PC-3 (cell line): ENCODE measurements around the gene VSTM2L. TPM values are rescaled to one million over a fixed set of nuclear protein-coding genes. Genes with fewer than 3 reads are reported as not detected.

ENCODE experiments used
- ATAC-seq: fragments of 200-7000 bp; cut with Tn5 transposase; 2 replicates; pipeline ENCODE4 v1.9.1; 2020; ENCODE audit warnings: mild to moderate bottlenecking, moderate library complexity
- BruUV-seq: library from RNA; stranded (reverse); fragments of 400-500 nt; replicated peaks from 2 replicates; lab custom pipeline; 2021; lab: Mats Ljungman, UMichigan
- CTCF ChIA-PET: fragments of 300-600 bp; sonication (Branson Sonifier 250); formaldehyde crosslinking; loops from one replicate; lab custom pipeline; 2022; ENCODE audit warnings: antibody characterized with exemption; lab: Charles Lee
- POLR2A ChIA-PET: fragments of 300-600 bp; sonication (Branson Sonifier 250); formaldehyde crosslinking; loops from one replicate; lab custom pipeline; 2022; ENCODE audit warnings: antibody characterized with exemption; ENCODE audit not compliant: unreplicated experiment; lab: Charles Lee
- DNase-seq: peaks from one replicate; pipeline ENCODE4 v3.0.0-alpha.2; 2015
- H2AFZ ChIP-seq: fragments of 300-600 bp; sonication (generic); 2 replicates; pipeline ENCODE4 v1.6.0; 2016; ENCODE audit warnings: antibody characterized with exemption, low read length
- H3F3A ChIP-seq: fragments of 300-600 bp; sonication (generic); one replicate; pipeline ENCODE4 v1.6.0; 2017; ENCODE audit warnings: antibody characterized with exemption, low read length, control low read depth, mild to moderate bottlenecking; ENCODE audit not compliant: unreplicated experiment
- H3K27ac ChIP-seq: fragments of 300-600 bp; sonication (generic); 2 replicates; pipeline ENCODE4 v1.5.1; 2016; ENCODE audit warnings: mild to moderate bottlenecking, low read length
- H3K27me3 ChIP-seq: fragments of 300-600 bp; sonication (generic); 2 replicates; pipeline ENCODE4 v1.6.1; 2016; ENCODE audit warnings: low read length, mixed read lengths
- H3K36me3 ChIP-seq: fragments of 300-600 bp; sonication (generic); 2 replicates; pipeline ENCODE4 v1.6.1; 2016; ENCODE audit warnings: low read depth, mixed run types, low read length, mixed read lengths
- H3K4me1 ChIP-seq: fragments of 300-600 bp; sonication (generic); 2 replicates; pipeline ENCODE4 v1.5.1; 2016; ENCODE audit warnings: low read length; ENCODE audit not compliant: insufficient read depth
- H3K4me2 ChIP-seq: fragments of 300-600 bp; sonication (generic); 2 replicates; pipeline ENCODE4 v1.6.0; 2016; ENCODE audit warnings: low read length
- H3K4me3 ChIP-seq: fragments of 300-600 bp; sonication (generic); 2 replicates; pipeline ENCODE4 v1.5.1; 2016; ENCODE audit warnings: mild to moderate bottlenecking, low read length, mixed read lengths
- H3K79me2 ChIP-seq: fragments of 300-600 bp; sonication (generic); 2 replicates; pipeline ENCODE4 v1.6.1; 2017; ENCODE audit warnings: low read length, mixed read lengths
- H3K9ac ChIP-seq: fragments of 300-600 bp; sonication (generic); 2 replicates; pipeline ENCODE4 v1.6.0; 2016; ENCODE audit warnings: mild to moderate bottlenecking, low read length
- H3K9me2 ChIP-seq: fragments of 300-600 bp; sonication (generic); replicated peaks from 2 replicates; pipeline ENCODE4 v1.6.1; 2016; ENCODE audit warnings: mixed run types, low read length, mixed read lengths
- H3K9me3 ChIP-seq: fragments of 300-600 bp; sonication (generic); 2 replicates; pipeline ENCODE4 v1.6.1; 2016; ENCODE audit warnings: low read length, mixed read lengths
- H4K20me1 ChIP-seq: fragments of 300-600 bp; sonication (generic); 2 replicates; pipeline ENCODE4 v1.6.1; 2016; ENCODE audit warnings: low read length, mixed read lengths
- EZH2 ChIP-seq: fragments of 300-600 bp; sonication (generic); IDR thresholded peaks from one replicate; pipeline ENCODE4 v1.6.1; 2017; ENCODE audit warnings: antibody characterized with exemption, mild to moderate bottlenecking, low read length; ENCODE audit not compliant: unreplicated experiment
- EZH2phosphoT487 ChIP-seq: fragments of 300-600 bp; sonication (generic); IDR thresholded peaks from 2 replicates; pipeline ENCODE4 v1.6.1; 2018; ENCODE audit warnings: mild to moderate bottlenecking, antibody characterized with exemption, low read length, borderline replicate concordance
- intact Hi-C: fragments of 100-400 bp; cut with micrococcal nuclease; formaldehyde crosslinking; loops from 2 replicates; pipeline ENCODE4 v1.9.0; 2023
- total RNA-seq: library from RNA; depleted of rRNA; stranded (reverse); fragments of >200 nt; gene quantifications from 2 replicates; pipeline ENCODE4 v1.2.3, GENCODE V29; 2014
- TF ChIP-seq, protein P1 (sequence below): fragments of 300-600 bp; sonication (generic); conservative IDR thresholded peaks from 2 replicates; pipeline ENCODE4 v1.5.1; 2017; ENCODE audit warnings: antibody characterized with exemption, low read depth, mild to moderate bottlenecking, low read length

The VSTM2L gene
- total RNA-seq, 1 experiment from 2014 or later, result 45.8 TPM

DNA sequence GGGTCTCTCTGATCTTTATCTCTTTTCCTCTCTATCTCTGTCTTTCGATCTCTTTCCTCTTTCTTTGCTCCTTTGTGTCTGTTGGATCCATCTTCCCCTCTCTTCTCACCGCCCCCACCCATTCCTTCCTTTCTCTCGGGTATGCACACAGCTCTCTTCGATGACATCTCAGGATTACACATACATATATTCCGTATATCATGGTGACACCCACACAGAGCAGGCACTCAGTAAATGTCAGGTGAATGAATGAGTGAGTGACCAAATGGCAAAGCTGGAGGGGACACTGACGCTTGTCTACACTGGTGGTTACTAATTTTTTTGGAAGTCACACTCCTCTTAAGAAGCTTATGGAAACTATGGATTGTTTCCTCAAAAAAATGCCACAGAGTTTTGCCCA, 9.9 kb downstream of the VSTM2L start:
- TF ChIP-seq, protein P1, sequence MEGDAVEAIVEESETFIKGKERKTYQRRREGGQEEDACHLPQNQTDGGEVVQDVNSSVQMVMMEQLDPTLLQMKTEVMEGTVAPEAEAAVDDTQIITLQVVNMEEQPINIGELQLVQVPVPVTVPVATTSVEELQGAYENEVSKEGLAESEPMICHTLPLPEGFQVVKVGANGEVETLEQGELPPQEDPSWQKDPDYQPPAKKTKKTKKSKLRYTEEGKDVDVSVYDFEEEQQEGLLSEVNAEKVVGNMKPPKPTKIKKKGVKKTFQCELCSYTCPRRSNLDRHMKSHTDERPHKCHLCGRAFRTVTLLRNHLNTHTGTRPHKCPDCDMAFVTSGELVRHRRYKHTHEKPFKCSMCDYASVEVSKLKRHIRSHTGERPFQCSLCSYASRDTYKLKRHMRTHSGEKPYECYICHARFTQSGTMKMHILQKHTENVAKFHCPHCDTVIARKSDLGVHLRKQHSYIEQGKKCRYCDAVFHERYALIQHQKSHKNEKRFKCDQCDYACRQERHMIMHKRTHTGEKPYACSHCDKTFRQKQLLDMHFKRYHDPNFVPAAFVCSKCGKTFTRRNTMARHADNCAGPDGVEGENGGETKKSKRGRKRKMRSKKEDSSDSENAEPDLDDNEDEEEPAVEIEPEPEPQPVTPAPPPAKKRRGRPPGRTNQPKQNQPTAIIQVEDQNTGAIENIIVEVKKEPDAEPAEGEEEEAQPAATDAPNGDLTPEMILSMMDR, result no peak
- no peak for TF ChIP-seq EZH2phosphoT487
- no peak for TF ChIP-seq EZH2
- no peaks in the 10 kb centered on the region for H3F3A ChIP-seq
- no peak overlapping the region for H3K4me3 ChIP-seq
- peaks cover 13% of the 10 kb centered on the region; the same call in 1 of the 2 replicates for H3K79me2 ChIP-seq
- no peaks in the 10 kb centered on the region for H3K36me3 ChIP-seq
- H3K9me3 ChIP-seq, result no peaks in the 10 kb centered on the region
- ChIA-PET CTCF (no interaction called here), POLR2A (no interaction called here)
- H3K27ac ChIP-seq, result no peak overlapping the region
- H3K27me3 ChIP-seq, result no peaks in the 10 kb centered on the region
- ATAC-seq (no peak), DNase-seq (no peak)
- no peak overlapping the region for H3K4me2 ChIP-seq
- H3K9me2 ChIP-seq, result no peaks in the 10 kb centered on the region
- BruUV-seq, result no TSS peak
- intact Hi-C loops, result no loop called here
- no peak overlapping the region for H3K9ac ChIP-seq
- no peak overlapping the region for H2AFZ ChIP-seq
- H4K20me1 ChIP-seq, result no peaks in the 10 kb centered on the region
- peaks cover 4% of the 10 kb centered on the region for H3K4me1 ChIP-seq

- no peaks in the 10 kb centered on the region for H3F3A ChIP-seq
- no peaks in the 10 kb centered on the region for H3K36me3 ChIP-seq
- no peaks in the 10 kb centered on the region for H3K9me2 ChIP-seq
- no peak overlapping the region for H3K27ac ChIP-seq
- H3K4me3 ChIP-seq, result no peak overlapping the region
- H4K20me1 ChIP-seq, result no peaks in the 10 kb centered on the region
- ChIA-PET POLR2A (no interaction called here), CTCF (no interaction called here)
- no peaks in the 10 kb centered on the region for H3K27me3 ChIP-seq
- H3K9me3 ChIP-seq, result no peaks in the 10 kb centered on the region
- ATAC-seq (no peak), DNase-seq (no peak)
- no TSS peak for BruUV-seq
- H3K79me2 ChIP-seq, result peaks cover 13% of the 10 kb centered on the region; the same call in 1 of the 2 replicates
- TF ChIP-seq EZH2 (no peak), EZH2phosphoT487 (no peak)
- TF ChIP-seq, protein P1, result no peak
- H2AFZ ChIP-seq, result no peak overlapping the region
- intact Hi-C loops, result no loop called here
- no peak overlapping the region for H3K4me2 ChIP-seq
- no peak overlapping the region for H3K9ac ChIP-seq
- H3K4me1 ChIP-seq, result no peaks in the 10 kb centered on the region
These were observed 10.8 kb downstream of the VSTM2L start for GRCh38 chr20:37913567-37914366.

GRCh38 chr20:37914367-37914671, 11.4 kb downstream of the VSTM2L start:
- DNase-seq (no peak), ATAC-seq (no peak)
- POLR2A ChIA-PET, result no interaction called here
- Histone ChIP-seq H2AFZ (no peak overlapping the region), H3K79me2 (0 out of 2 replicates have a peak, but pooled peaks cover 7% of the 10 kb centered on the region), H4K20me1 (no peaks in the 10 kb centered on the region), H3K36me3 (no peaks in the 10 kb centered on the region), H3K9me2 (no peaks in the 10 kb centered on the region), H3F3A (no peaks in the 10 kb centered on the region), H3K9ac (no peak overlapping the region), H3K4me3 (no peak overlapping the region), H3K4me1 (no peaks in the 10 kb centered on the region), H3K27ac (no peak overlapping the region), H3K27me3 (no peaks in the 10 kb centered on the region), H3K9me3 (no peaks in the 10 kb centered on the region), H3K4me2 (no peak overlapping the region)
- BruUV-seq, result no TSS peak
- intact Hi-C loops, result no loop called here
- TF ChIP-seq, protein P1, result no peak
- TF ChIP-seq EZH2 (no peak), EZH2phosphoT487 (no peak)
- CTCF ChIA-PET, result no interaction called here
